GM23248 (cell line): ENCODE measurements around the gene FCHO1. TPM values are rescaled to one million over a fixed set of nuclear protein-coding genes. Genes with fewer than 3 reads are reported as not detected.

Experiments
- DNase-seq: peaks from one replicate; pipeline ENCODE4 v3.0.0-alpha.2; 2015
- H2AFZ ChIP-seq: fragments of 200-600 bp; sonication (generic); 2 replicates; pipeline ENCODE4 v1.6.1; 2016; ENCODE audit warnings: antibody characterized with exemption
- H3F3A ChIP-seq: fragments of 200-600 bp; sonication (generic); 2 replicates; pipeline ENCODE4 v1.6.1; 2016; ENCODE audit warnings: mild to moderate bottlenecking, antibody characterized with exemption, mixed run types; ENCODE audit not compliant: insufficient read depth
- H3K27ac ChIP-seq: fragments of 200-600 bp; sonication (generic); 2 replicates; pipeline ENCODE4 v1.5.1; 2016; ENCODE audit warnings: mild to moderate bottlenecking
- H3K27me3 ChIP-seq: fragments of 200-600 bp; sonication (generic); replicated peaks from 2 replicates; pipeline ENCODE4 v1.6.1; 2016; ENCODE audit warnings: mild to moderate bottlenecking; ENCODE audit not compliant: insufficient read depth
- H3K36me3 ChIP-seq: fragments of 200-600 bp; sonication (generic); 2 replicates; pipeline ENCODE4 v1.6.1; 2016; ENCODE audit warnings: low read depth, mild to moderate bottlenecking
- H3K4me1 ChIP-seq: fragments of 200-600 bp; sonication (generic); 2 replicates; pipeline ENCODE4 v1.6.1; 2016; ENCODE audit warnings: mild to moderate bottlenecking; ENCODE audit not compliant: insufficient read depth
- H3K4me2 ChIP-seq: fragments of 200-600 bp; sonication (generic); one replicate; pipeline ENCODE4 v1.6.1; 2016; ENCODE audit warnings: mild to moderate bottlenecking; ENCODE audit not compliant: unreplicated experiment
- H3K4me3 ChIP-seq: fragments of 200-600 bp; sonication (generic); 2 replicates; pipeline ENCODE4 v1.5.1; 2016; ENCODE audit warnings: mild to moderate bottlenecking
- H3K79me2 ChIP-seq: fragments of 200-600 bp; sonication (generic); 2 replicates; pipeline ENCODE4 v1.6.1; 2016; ENCODE audit warnings: mild to moderate bottlenecking; ENCODE audit not compliant: insufficient read depth
- H3K9ac ChIP-seq: fragments of 200-600 bp; sonication (generic); 2 replicates; pipeline ENCODE4 v1.6.1; 2016; ENCODE audit warnings: mild to moderate bottlenecking
- H3K9me2 ChIP-seq: fragments of 200-600 bp; sonication (generic); 2 replicates; pipeline ENCODE4 v1.6.1; 2016; ENCODE audit warnings: mixed run types, mild to moderate bottlenecking, moderate library complexity; ENCODE audit not compliant: insufficient read depth
- H3K9me3 ChIP-seq: fragments of 200-600 bp; sonication (generic); one replicate; pipeline ENCODE4 v1.6.1; 2017; ENCODE audit warnings: low read depth
- H4K20me1 ChIP-seq: fragments of 200-600 bp; sonication (generic); 2 replicates; pipeline ENCODE4 v1.6.0; 2016; ENCODE audit not compliant: insufficient read depth
- EZH2 ChIP-seq: fragments of 200-600 bp; sonication (generic); IDR thresholded peaks from 2 replicates; pipeline ENCODE4 v1.6.1; 2018; ENCODE audit warnings: antibody characterized with exemption, mild to moderate bottlenecking; ENCODE audit not compliant: insufficient read depth, poor library complexity, severe bottlenecking
- EZH2phosphoT487 ChIP-seq: fragments of 200-600 bp; sonication (generic); IDR thresholded peaks from 2 replicates; pipeline ENCODE4 v1.6.1; 2018; ENCODE audit warnings: antibody characterized with exemption, moderate library complexity, mild to moderate bottlenecking, low read depth; ENCODE audit not compliant: insufficient read depth
- WGBS, 2 experiments: methylation state at CpG; one replicate each; pipeline ENCODE4 v1.1.6; 2015 to 2017; ENCODE audit warnings: low lambda C conversion rate in 2 of 2, low coverage in 1 of 2; ENCODE audit errors: missing lambda C conversion rate in 2 of 2; 5-methylcytosine and 5-hydroxymethylcytosine counted together
- in situ Hi-C: fragments of 300-500 bp; cut with MboI; formaldehyde crosslinking; loops from 2 replicates; pipeline ENCODE4 v1.15.0; 2020
- polyA plus RNA-seq: library from polyadenylated mRNA; unstranded; fragments of >200 nt; fragmentation: Nextera tagmentation; extraction: Ambion mirVana; gene quantifications from 2 replicates; pipeline ENCODE4 v1.2.1, GENCODE V29; 2016
- total RNA-seq: library from RNA; depleted of rRNA; stranded (reverse); fragments of >200 nt; shearing (Covaris generic); gene quantifications from 2 replicates; pipeline ENCODE4 v1.2.3, GENCODE V29; 2014

FCHO1 gene
- total and polyA plus RNA-seq, 2 experiments from 2014 or later, result 0.43 to 1.1 TPM

- H3K27ac ChIP-seq, result no peak overlapping the region
- DNase-seq, result no peak
- 49 to 52% methylated on average over 6 of the region's 6 CpGs for WGBS, 2 experiments
- 0 out of 2 replicates have a peak, but pooled peaks cover 8% of the 10 kb centered on the region for H3F3A ChIP-seq
- no peak overlapping the region for H2AFZ ChIP-seq
- H3K27me3 ChIP-seq, result no peaks in the 10 kb centered on the region
- H3K36me3 ChIP-seq, result no peaks in the 10 kb centered on the region
- peaks cover 2% of the 10 kb centered on the region; the same call in 1 of the 2 replicates for H3K4me1 ChIP-seq
- H3K9me2 ChIP-seq, result no peaks in the 10 kb centered on the region
- TF ChIP-seq EZH2, result no peak
- TF ChIP-seq EZH2phosphoT487, result no peak
- no peak overlapping the region for H3K4me2 ChIP-seq
- no peaks in the 10 kb centered on the region for H3K79me2 ChIP-seq
- no peak overlapping the region for H3K4me3 ChIP-seq
- in situ Hi-C loops, result no loop called here
- H3K9ac ChIP-seq, result no peak overlapping the region
- H3K9me3 ChIP-seq, result no peaks in the 10 kb centered on the region
- no peaks in the 10 kb centered on the region for H4K20me1 ChIP-seq
Measured at GRCh38 chr19:17711851-17712250, 39.4 kb upstream of the FCHO1 start.

GRCh38 chr19:17716309-17716929, 34.9 kb upstream of the FCHO1 start:
- Histone ChIP-seq H3K9me2 (no peaks in the 10 kb centered on the region), H4K20me1 (no peaks in the 10 kb centered on the region), H3K36me3 (no peaks in the 10 kb centered on the region), H3K27ac (peak overlapping the region; percentile 79; the same call in 1 of the 2 replicates), H2AFZ (no peak overlapping the region), H3K4me2 (no peak overlapping the region), H3K9me3 (no peaks in the 10 kb centered on the region), H3K9ac (no peak overlapping the region), H3K79me2 (peaks cover 24% of the 10 kb centered on the region), H3K4me1 (peaks cover 22% of the 10 kb centered on the region), H3F3A (peaks cover 27% of the 10 kb centered on the region), H3K27me3 (no peaks in the 10 kb centered on the region), H3K4me3 (no peak overlapping the region)
- DNase-seq, result peak; percentile 23
- no peak for TF ChIP-seq EZH2
- TF ChIP-seq EZH2phosphoT487, result no peak
- 65 to 69% methylated on average over 4 of the region's 4 CpGs for WGBS, 2 experiments
- in situ Hi-C loops, result no loop called here

GRCh38 chr19:17718550-17718946, 32.7 kb upstream of the FCHO1 start:
- Histone ChIP-seq H3K9ac (no peak overlapping the region), H3K27ac (peak overlapping the region; percentile 37; the same call in 1 of the 2 replicates), H3K9me3 (no peaks in the 10 kb centered on the region), H3K79me2 (peaks cover 42% of the 10 kb centered on the region), H3K36me3 (no peaks in the 10 kb centered on the region), H3K4me1 (peaks cover 33% of the 10 kb centered on the region), H3K9me2 (no peaks in the 10 kb centered on the region), H3K27me3 (no peaks in the 10 kb centered on the region), H3K4me3 (no peak overlapping the region), H3K4me2 (no peak overlapping the region), H3F3A (peaks cover 29% of the 10 kb centered on the region), H4K20me1 (no peaks in the 10 kb centered on the region), H2AFZ (peak overlapping the region; percentile 86; the same call in 1 of the 2 replicates)
- no peak for DNase-seq
- in situ Hi-C loops, result no loop called here
- 87 to 88% methylated on average over 2 to 4 of the region's 4 CpGs for WGBS, 2 experiments
- no peak for TF ChIP-seq EZH2phosphoT487
- no peak for TF ChIP-seq EZH2

- WGBS, 2 experiments, result 5 to 9% methylated on average over 12 to 35 of the region's 53 CpGs
Measured at GRCh38 chr19:17718947-17719711, 32.1 kb upstream of the FCHO1 start, which contains the start of gene MAP1S. TSS of gene MAP1S (plus strand) at chr19:17719480. CDS start at chr19:17719503, 23 bp downstream.

More at GRCh38 chr19:17718947-17719711, 32.1 kb upstream of the FCHO1 start, which contains the start of gene MAP1S:
- Histone ChIP-seq H3K9me2 (no peaks in the 10 kb centered on the region), H4K20me1 (no peaks in the 10 kb centered on the region), H3K36me3 (no peaks in the 10 kb centered on the region), H3K79me2 (peaks cover 48% of the 10 kb centered on the region), H3K9me3 (no peaks in the 10 kb centered on the region), H3F3A (peaks cover 29% of the 10 kb centered on the region), H3K9ac (peak within 1 kb of the TSS; percentile 87), H3K27ac (peak within 1 kb of the TSS; percentile 84), H3K27me3 (no peaks in the 10 kb centered on the region), H3K4me1 (peaks cover 33% of the 10 kb centered on the region), H2AFZ (peak within 1 kb of the TSS; percentile 86), H3K4me2 (peak within 1 kb of the TSS; percentile 95), H3K4me3 (peak within 1 kb of the TSS; percentile 99)
- DNase-seq, result peak; percentile 75
- no peak for TF ChIP-seq EZH2
- no peak for TF ChIP-seq EZH2phosphoT487
- in situ Hi-C loops, result no loop called here
